ENCODE measurements around the gene RABEP2.

Gene RABEP2

DNA sequence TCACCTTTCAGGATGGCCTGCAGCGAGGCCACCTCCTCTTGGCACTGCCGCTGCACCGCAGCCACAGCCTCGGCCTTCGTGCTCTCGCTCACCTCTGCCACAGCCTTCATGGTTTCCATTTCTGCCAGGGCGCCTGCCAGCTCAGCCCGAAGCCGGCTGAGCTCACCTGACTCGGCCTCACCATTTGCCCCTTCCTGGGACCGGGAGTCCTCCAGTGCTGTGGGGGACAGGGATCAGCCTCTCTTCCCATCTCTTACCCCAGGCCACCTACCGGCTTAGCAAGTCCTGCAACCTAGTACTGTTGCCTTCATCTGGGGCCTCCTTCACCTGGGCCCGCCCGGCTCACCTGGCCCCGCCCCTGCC is 658 bp downstream of the RABEP2 start:
- peak overlapping the region; percentile 97 for H3K27ac ChIP-seq
- no peak for TF ChIP-seq ZFX (IDR thresholded peaks at IDR 0.05; ENCODE audit: borderline replicate concordance)
- TF ChIP-seq, protein P1, sequence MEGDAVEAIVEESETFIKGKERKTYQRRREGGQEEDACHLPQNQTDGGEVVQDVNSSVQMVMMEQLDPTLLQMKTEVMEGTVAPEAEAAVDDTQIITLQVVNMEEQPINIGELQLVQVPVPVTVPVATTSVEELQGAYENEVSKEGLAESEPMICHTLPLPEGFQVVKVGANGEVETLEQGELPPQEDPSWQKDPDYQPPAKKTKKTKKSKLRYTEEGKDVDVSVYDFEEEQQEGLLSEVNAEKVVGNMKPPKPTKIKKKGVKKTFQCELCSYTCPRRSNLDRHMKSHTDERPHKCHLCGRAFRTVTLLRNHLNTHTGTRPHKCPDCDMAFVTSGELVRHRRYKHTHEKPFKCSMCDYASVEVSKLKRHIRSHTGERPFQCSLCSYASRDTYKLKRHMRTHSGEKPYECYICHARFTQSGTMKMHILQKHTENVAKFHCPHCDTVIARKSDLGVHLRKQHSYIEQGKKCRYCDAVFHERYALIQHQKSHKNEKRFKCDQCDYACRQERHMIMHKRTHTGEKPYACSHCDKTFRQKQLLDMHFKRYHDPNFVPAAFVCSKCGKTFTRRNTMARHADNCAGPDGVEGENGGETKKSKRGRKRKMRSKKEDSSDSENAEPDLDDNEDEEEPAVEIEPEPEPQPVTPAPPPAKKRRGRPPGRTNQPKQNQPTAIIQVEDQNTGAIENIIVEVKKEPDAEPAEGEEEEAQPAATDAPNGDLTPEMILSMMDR (IDR thresholded peaks at IDR 0.05), result peak; percentile 50

DNA sequence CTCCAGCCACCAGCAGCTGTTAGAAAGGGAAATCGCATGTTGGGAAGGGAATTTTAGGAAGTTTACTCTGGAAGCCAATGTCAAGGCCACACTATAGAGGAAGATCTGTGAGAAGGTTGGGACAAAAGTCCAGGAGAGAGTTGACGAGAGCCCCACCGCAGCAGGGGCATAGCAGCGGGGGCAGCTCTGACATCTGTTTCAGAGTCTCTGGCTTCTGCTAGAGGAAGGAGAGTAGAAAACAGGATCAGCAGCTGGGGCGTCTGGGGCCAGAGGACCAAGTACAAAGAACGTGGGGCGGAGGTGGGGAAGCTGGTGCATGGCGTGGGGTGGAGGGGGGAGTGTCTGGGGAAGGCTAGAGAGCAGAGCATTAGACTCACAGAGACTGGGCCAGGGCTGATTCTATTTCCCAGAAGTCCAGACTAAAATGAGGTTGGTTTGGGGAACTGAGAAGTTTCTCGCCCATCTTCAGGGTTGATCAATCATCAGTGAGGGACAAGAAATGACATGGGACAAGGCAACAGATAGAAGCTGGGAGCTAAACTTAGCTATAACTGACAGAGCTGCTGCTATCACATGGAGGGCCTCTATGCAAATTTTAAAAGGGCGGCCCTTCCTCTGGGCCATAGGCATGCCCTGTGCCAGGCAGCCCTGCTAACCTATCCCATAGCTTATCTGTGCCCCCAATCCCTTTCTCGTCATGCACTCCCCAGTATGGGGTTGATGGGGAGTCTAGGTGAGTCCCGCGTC is 1.2 kb downstream of the RABEP2 start:
- peak overlapping the region; percentile 97 for H3K27ac ChIP-seq

DNA sequence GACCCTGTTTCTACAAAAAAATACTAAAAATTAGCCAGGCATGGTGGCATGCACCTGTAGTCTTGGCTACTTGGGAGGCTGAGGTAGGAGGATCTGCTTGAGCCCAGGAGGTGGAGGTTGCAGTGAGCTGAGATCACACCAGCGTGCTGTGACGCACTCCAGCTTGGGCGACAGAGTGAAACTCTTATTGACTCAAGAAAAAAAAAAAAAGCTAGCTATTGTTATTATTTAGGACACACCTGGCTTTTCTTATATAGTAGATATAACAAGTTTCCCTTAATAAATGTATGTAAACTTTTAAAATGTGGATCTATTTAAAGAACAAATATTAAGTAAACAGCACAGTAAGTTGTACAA is 1.8 kb downstream of the RABEP2 start:
- TF ChIP-seq, protein P1 (IDR thresholded peaks at IDR 0.05), result no peak
- no peak for TF ChIP-seq ZFX (IDR thresholded peaks at IDR 0.05; ENCODE audit: borderline replicate concordance)
- peak overlapping the region; percentile 97 for H3K27ac ChIP-seq

More for the DNA sequence above, 1.2 kb downstream of the RABEP2 start:
- TF ChIP-seq, protein P1 (IDR thresholded peaks at IDR 0.05), result no peak
- TF ChIP-seq ZFX (IDR thresholded peaks at IDR 0.05; ENCODE audit: borderline replicate concordance), result no peak

DNA sequence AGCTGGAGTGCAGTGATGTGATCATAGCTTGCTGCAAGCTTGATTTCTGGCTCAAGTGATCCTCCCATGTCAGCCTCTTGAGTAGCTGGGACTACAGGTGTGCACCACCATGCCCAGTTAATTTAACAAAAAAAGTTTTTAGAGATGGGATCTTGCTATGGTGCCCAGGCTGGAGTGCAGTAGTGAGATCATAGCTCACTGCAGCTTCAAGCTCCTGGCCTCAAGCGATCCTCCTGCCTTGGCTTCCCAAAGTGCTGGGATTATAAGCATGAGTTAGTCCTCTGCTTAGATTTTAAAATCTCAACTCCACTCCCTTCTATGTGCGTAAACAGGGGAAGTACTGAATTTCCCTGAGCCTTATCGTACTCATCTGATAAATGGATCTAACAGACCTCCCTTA is 6.3 kb downstream of the RABEP2 start:
- TF ChIP-seq, protein P1 (IDR thresholded peaks at IDR 0.05), result no peak
- no peak for TF ChIP-seq ZFX (IDR thresholded peaks at IDR 0.05; ENCODE audit: borderline replicate concordance)
- H3K27ac ChIP-seq, result no peak overlapping the region

DNA sequence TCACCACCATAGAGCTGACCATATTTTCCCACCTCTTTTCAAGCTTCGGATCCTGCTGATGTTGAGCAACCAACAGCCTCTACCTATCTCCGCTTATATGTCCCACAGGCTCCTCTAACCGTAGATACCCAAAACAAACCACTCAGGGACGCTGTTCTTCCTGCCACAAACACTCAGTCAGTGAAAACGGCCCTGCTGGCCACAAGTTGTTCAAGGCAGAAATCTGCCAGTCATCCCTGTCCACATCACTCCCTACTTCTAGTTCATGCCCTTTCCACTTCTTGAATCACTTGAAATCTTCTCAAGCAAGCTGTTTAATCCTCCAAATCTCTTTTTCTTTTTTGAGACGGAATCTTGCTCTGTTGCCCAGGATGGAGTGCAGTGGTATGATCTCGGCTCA is 7.9 kb downstream of the RABEP2 start:
- TF ChIP-seq, protein P1 (IDR thresholded peaks at IDR 0.05), result no peak
- no peak for TF ChIP-seq ZFX (IDR thresholded peaks at IDR 0.05; ENCODE audit: borderline replicate concordance)
- H3K27ac ChIP-seq, result no peak overlapping the region

DNA sequence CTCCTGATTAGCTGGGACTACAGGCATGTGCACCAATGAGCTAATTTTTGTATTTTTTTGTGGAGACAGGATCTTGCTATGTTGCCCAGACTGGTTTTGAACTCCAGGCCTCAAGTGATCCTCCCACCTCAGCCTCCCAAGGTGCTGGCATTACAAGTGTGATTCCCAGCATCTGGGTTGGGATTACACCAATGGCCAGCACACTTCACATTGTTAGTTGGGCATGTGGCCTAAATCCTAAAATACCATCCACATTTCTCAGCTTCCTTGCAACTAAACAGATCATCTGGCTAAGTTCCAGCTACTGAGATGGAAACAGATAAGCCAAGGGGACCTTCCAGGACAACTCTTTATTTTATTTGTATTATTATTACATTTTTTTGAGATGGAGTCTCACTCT is 9.9 kb downstream of the RABEP2 start:
- H3K27ac ChIP-seq, result no peak overlapping the region
- no peak for TF ChIP-seq ZFX (IDR thresholded peaks at IDR 0.05; ENCODE audit: borderline replicate concordance)
- TF ChIP-seq, protein P1 (IDR thresholded peaks at IDR 0.05), result no peak

DNA sequence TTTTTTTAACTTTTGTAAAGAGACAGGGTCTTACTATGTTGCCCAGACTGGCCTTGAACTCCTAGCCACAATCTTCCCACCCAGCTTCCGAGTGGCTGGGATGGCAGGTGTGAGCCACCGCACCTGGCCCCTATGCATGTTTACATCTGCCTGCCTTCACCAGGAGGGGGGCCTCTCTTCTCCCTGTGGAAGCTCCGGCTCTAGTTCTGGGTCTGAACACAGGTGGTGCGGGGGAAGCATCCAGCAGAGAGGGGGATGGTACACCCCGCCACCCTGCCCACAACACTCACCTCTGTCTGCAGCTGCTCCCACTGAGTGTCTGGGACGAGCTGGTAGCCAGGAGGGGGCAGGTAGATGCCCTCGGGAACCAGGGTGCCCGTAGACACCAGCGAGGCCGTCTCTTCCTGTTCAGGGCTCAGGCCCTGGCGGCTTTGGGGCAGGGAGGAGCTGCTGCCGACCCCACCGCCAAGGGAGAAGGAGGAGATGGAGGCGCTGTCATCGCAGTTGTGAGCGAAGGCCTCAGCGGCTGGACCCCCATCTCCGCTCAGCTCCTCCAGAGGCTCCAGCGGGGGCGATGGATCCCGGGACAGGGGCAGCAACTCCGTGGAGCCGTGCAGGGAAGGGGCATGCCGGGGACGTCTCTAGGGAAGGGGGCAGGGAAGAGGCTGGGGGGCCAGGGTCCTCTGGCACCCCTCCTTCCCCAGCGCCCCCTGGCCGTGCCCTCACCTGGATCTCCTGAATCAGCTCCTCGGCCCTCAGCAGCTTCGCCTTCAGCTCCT is 10.9 kb downstream of the RABEP2 start:
- no peak overlapping the region for H3K27ac ChIP-seq
- TF ChIP-seq ZFX (IDR thresholded peaks at IDR 0.05; ENCODE audit: borderline replicate concordance), result no peak
- TF ChIP-seq, protein P1 (IDR thresholded peaks at IDR 0.05), result no peak
